Hematopoietic multipotent progenitor cell treated with erythropoietin and hydrocortisone succinate and interleukin-3 and kit ligand, for 6 days (in vitro differentiated cells): ENCODE results near the gene BMP6.

Experiments
- DNase-seq: peaks from one replicate; pipeline ENCODE4 v3.0.0-alpha.2; 2015

BMP6 gene

GRCh38 chr6:7720346-7720745 is 5.6 kb upstream of the BMP6 start:
- DNase-seq: no peak

GRCh38 chr6:7721649-7722048 is 4.2 kb upstream of the BMP6 start:
- DNase-seq: peak; percentile 72

- peak; percentile 90 for DNase-seq
Measured at GRCh38 chr6:7723041-7723447, 2.9 kb upstream of the BMP6 start.

- DNase-seq: peak; percentile 7
Measured at GRCh38 chr6:7723554-7723953, 2.3 kb upstream of the BMP6 start.

- DNase-seq: no peak
Measured at GRCh38 chr6:7725412-7725811, 487 bp upstream of the BMP6 start.

GRCh38 chr6:7726416-7727085 is 652 bp downstream of the BMP6 start:
- peak; percentile 16 for DNase-seq

- peak; percentile 15 for DNase-seq
Measured at GRCh38 chr6:7727086-7727945, 1.4 kb downstream of the BMP6 start.

- peak; percentile 45 for DNase-seq
Measured at GRCh38 chr6:7727946-7728854, 2.3 kb downstream of the BMP6 start.

GRCh38 chr6:7728855-7729590 is 3.1 kb downstream of the BMP6 start:
- no peak for DNase-seq

GRCh38 chr6:7730001-7730783 is 4.3 kb downstream of the BMP6 start:
- peak; percentile 17 for DNase-seq

GRCh38 chr6:7730784-7731227 is 4.9 kb downstream of the BMP6 start:
- no peak for DNase-seq

- peak; percentile 36 for DNase-seq
Measured at GRCh38 chr6:7731294-7731693, 5.4 kb downstream of the BMP6 start.

GRCh38 chr6:7732228-7732627 is 6.3 kb downstream of the BMP6 start:
- DNase-seq: peak; percentile 65

- DNase-seq: no peak
Measured at GRCh38 chr6:7734707-7735383, 8.9 kb downstream of the BMP6 start.

- no peak for DNase-seq
Measured at GRCh38 chr6:7737106-7737505, 11.2 kb downstream of the BMP6 start.

- no peak for DNase-seq
Measured at GRCh38 chr6:7737867-7738266, 12.0 kb downstream of the BMP6 start.

- no peak for DNase-seq
Measured at GRCh38 chr6:7742223-7742785, 16.4 kb downstream of the BMP6 start.

- no peak for DNase-seq
Measured at GRCh38 chr6:7745942-7746341, 20.0 kb downstream of the BMP6 start.

- no peak for DNase-seq
Measured at GRCh38 chr6:7747016-7747415, 21.1 kb downstream of the BMP6 start.

- DNase-seq: no peak
Measured at GRCh38 chr6:7747433-7747832, 21.5 kb downstream of the BMP6 start.
